ENCODE data around the gene KMT2A.
"Not testable (repeated sequence)": the region's sequence is repeated elsewhere in the genome, so short reads cannot be mapped to it uniquely, and the experiment has no call there.

KMT2A gene

DNA sequence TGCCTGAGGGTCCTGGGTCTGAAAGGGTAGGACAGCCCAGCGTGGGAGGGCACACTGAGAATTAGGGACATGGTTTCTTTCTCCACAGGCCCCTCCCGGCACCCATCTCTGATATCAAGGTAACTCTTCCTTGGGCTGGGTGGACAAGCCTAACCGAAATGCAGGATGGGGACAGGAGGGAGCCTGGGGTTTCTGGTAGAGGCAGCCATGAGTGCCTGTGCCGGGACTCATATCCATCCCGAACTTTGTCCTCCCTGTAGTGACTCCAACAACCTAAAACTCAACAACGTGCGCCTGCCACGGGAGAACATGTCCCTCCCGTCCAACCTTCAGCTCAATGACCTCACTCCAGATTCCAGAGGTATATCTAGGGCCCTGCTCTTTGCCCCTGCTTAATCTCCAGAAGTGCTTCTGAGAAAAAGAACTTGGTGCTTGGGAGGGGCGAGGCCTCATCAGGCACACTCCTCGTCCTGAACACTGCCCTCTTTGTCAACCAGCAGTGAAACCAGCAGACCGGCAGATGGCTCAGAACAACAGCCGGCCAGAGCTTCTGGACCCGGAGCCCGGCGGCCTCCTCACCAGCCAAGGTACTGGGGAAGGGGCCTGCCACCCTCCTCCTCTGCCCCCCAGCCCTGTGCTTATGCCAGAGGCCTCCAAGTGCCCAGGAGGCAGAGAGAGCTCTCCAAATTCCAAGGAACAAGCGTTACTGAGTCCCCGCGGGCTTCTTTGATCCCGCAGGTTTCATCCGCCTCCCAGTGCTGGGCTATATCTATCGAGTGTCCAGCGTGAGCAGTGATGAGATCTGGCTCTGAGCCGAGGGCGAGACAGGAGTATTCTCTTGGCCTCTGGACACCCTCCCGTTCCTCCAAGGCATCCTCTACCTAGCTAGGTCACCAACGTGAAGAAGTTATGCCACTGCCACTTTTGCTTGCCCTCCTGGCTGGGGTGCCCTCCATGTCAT lies 97.8 kb downstream of the KMT2A start:
- no peak for DNase-seq (ENCODE audit: low spot score)

DNA sequence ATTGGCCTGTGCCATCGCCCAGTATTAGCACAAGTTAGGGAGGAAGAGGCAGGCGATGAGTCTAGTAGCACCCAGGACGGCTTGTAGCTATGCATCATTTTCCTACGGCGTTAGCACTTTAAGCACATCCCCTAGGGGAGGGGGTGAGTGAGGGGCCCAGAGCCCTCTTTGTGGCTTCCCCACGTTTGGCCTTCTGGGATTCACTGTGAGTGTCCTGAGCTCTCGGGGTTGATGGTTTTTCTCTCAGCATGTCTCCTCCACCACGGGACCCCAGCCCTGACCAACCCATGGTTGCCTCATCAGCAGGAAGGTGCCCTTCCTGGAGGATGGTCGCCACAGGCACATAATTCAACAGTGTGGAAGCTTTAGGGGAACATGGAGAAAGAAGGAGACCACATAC lies 99.0 kb downstream of the KMT2A start:
- no peak for DNase-seq (ENCODE audit: low spot score)

DNA sequence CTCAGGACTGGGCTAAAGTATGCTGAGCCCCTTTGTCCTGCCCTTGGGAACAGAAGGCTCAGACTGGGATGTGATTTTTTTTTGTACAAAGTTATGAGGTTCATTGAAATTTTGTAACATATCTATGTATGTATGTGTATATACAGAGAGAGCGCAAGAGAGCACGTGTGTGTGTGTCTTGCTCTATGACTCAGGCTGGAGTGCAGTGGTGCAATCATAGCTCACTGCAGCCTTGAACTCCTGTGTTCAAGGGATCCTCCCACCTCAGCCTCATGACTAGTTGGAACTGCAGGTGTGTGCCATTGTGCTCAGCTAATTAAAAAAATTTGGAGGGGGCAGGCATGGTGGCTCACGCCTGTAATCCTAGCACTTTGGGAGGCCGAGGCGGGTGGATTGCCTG lies 100.4 kb downstream of the KMT2A start:
- DNase-seq (ENCODE audit: low spot score), result no peak

DNA sequence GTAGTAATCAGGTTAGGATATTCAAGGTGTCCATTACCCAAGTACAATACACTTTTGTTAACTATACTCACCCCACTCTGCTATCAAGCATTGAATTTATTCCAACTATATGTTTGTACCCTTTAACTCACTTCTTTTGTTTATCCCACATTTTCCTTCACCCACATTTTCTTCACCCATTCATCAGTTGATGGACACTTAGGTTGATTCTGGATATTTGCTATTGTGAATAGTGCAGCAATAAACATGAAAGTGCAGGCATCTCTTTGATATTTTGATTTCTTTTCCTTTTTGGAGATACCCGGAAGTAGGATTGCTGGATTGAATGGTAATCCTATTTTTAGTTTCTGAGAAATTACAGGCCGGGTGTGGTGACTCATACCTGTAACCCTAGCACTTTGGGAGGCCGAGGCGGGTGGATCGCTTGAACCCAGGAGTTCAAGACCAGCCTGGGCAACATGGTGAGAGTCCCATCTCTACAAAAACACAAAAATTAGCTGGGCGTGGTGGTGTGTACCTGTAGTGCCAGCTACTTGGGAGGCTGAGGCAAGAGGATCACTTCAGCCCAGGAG lies 101.2 kb downstream of the KMT2A start:
- DNase-seq (ENCODE audit: low spot score), result no peak

DNA sequence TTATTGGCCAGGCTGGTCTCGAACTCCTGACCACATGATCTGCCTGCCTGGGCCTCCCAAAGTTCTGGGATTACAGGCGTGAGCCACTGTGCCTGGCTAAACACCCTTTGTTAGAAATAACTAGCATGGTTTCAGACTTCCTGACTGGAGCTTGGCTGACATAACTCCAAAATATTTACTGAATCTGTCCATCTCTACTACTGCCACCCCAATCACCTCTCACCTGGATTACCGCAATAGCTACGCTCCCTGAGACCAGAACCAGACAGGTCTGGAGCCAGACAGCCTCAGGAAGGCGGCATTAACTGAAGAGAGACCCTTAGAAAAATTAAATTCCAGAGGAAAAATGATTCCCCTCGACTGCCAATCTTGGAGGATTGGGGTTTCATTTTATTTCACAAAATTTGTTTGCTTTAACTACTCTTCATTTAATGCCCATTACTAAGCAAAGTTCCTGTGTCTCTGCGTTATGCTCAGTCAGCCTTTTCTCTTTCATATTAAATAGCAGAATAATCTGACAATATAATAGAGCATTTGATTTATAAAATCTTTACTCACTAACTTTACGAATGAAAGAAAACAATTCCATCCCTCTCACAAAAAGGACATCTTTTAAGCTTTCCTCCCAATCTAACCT lies 107.8 kb downstream of the KMT2A start:
- no peak for DNase-seq (ENCODE audit: low spot score)

DNA sequence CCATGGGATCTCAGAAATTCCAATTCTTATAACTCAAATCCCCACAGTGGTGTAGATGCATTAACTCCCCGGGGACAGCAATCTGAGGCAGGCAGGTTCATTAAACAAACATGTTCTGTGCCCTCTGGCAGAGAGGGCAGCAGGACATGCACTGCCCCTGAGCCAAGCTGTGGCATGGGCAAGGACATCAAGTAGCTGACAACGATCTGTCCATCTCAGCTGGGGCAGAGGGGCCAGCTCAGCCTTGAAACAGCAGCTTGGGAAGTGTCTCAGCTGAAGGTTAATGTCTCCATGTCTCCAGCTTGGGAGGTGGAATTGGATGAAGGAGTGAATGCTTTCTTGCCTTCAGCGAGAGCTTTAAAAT lies 108.3 kb downstream of the KMT2A start:
- DNase-seq (ENCODE audit: low spot score), result no peak

DNA sequence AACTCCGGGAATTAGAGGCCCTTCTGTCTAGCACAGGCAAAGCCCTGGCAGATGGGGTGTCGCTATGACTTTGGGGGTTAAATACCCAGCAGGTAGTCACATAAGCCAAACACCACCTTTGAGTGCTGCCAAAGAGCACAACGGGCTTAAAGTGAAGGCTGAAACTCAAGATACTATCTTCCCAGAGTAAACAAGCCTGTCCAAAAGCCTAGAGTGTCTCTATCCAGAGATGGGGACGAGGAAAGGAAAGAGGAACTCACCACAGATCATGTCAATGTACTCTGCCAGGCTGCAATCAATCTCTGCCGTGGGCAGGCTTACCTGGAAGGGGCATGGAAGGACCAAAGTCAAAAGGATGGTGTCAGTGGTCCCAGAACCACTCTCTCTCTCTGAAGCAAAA lies 109.2 kb downstream of the KMT2A start:
- DNase-seq (ENCODE audit: low spot score), result no peak

DNA sequence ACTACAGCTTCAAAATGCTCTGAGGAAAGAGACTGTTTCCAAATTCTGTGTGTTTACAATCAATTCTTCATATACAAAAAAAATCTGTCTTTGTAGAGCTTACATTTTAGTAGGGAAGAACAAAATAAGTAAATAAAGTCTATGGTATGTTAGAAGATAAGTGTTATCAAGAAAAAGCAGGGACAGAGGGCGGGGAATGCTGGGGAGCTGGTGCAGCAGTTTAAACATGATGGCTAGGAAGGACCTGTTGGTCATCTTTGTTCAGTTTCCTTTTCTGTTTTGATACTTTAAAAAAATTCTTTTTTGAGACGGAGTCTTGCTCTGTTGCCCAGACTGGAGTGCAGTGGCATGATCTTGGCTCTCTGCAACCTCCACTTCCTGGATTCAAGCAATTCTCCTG lies 110.8 kb downstream of the KMT2A start:
- peak; percentile 22 for DNase-seq (ENCODE audit: low spot score)

DNA sequence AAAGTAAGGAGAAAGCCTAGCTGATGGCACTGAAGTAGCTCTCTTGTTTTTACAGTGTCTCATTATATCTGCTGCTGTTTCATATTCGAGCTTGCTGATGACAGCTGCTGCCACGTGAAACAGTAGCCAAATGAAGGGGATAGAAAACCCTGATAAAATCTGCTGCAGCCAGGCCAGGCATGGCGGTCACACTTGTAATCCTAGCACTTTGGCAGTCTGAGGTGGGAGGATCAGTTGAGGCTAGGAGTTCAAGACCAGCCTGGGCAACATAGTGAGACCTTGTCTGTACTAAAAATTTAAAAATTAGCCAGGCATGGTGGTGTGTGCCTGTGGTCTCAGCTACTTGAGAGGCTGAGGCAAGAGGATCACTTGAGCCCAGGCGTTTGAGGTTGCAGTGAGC lies 116.0 kb downstream of the KMT2A start:
- DNase-seq (ENCODE audit: low spot score), result no peak

DNA sequence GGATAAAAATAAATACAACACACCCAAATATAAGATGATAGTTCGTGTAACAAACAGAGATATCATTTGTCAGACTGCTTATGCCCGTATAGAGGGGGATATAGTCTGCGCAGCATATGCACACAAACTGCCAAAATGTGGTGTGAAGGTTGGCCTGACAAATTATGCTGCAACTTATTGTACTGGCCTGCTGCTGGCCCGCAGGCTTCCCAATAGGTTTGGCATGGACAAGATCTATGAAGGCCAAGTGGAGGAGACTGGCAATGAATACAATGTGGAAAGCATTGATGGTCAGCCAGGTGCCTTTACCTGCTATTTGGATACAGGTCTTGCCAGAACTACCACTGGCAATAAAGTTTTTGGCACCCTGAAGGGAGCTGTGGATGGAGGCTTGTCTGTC lies 124.5 kb downstream of the KMT2A start:
- no peak for DNase-seq (ENCODE audit: low spot score)

DNA sequence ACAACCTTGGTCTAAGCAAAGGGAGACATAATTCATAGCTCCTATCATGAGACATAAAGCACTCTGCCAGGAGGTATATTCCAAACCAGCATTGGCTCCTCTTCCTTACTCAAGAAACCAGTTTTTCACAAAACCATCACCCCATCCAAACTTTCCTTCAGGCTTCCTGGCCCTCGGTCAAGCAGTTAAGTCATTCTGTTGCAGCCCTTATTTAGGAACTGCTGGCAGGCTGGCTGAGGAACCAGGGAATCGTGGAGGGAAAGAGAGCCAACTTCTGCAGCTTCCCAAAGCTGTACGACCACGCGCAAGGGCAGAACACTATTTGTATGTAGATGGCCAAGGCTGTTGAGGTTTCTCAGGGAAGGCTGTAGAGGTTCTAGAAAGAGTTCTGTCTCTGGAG lies 128.8 kb downstream of the KMT2A start:
- no peak for DNase-seq (ENCODE audit: low spot score)

DNA sequence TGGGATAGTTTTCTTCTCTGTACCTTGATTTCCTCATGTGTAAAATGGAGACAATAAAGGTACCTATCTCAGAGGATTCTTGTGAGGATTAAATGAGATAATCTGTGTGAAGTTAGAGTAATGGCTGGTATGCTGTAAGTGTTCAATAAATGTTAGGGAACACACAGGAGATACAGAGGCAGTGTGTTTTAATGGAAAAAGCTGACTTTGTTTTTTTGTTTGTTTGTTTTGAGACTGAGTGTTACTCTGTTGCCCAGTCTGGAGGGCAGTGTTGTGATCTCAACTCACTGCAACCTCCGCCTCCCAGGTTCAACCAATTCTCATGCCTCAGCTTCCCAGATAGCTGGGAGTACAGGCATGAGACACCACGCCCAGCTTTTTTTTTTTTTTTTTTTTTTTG lies 133.4 kb downstream of the KMT2A start:
- DNase-seq (ENCODE audit: low spot score), result no peak

DNA sequence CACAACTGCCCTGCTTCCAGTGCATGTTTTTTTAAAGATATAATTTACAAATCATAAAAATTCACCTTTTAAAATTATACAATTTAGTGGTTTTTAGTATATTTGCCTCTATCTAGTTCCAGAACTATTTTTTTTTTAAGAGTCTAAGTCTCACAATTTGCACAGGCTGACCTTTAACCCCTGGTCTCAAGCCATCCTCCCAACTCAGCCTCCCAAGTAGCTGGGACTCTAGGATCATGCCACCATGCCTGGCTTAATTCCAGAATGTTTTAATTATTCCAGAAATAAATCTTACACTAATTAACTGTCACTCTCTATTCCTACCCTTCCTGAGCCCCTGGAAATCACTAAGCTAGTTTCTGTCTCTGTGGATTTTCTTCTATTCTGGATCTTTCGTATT lies 134.5 kb downstream of the KMT2A start:
- DNase-seq (ENCODE audit: low spot score), result no peak

DNA sequence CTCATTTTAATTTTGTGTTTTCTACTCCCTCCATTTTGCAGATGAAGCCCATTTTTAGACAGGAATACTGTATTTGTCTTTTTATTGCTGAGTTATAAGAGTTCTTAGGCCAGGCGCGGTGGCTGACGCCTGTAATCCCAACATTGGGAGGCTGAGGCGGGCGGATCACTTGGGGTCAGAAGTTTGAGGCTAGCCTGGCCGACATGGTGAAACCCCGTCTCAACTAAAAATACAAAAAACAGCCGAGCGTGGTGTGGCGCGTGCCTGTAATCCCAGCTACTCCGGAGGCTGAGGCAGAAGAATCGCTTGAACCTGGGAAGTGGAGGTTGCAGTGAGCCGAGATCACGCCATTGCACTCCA lies 135.4 kb downstream of the KMT2A start:
- not testable (repeated sequence) for DNase-seq (ENCODE audit: low spot score)

DNA sequence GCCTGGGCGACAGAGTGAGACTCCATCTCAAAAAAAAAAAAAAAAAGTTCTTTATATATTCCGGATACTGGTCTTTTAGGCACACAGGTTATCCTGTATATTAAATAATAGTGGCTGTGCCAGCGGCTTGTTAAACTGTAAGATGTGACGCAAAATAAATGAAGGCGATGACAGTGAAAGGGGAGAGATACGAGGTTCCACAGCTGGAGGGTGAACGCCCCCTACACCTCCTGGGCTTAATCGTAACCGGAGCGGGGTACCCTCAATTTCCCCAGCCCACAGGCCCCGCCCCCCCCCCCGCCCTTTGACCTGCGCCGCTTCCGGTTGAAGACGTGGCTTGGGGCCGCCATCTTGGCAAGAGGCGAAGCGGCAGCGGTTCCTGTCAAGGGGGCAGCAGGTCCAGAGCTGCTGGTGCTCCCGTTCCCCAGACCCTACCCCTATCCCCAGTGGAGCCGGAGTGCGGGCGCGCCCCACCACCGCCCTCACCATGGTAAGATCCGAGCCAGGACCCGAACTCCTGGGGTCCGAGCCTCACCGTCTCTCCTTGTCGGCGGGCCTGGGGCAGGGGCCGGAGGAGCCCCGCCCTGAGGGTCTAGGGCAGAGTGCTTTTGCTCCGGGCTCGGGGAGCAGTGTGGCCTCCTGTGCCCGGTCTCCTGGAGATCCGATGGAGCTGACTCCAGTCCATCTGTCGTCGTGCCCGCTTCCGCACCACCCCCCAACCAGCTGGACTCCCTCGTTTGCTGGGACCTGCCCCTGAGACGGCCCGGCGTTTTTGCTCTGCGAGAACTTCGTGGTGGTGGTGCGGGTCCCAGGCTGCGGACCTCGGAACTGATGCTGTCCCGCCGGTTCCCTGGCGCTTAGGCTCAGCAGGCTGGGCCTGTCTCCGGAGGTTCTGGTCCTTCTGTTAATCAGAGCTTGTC lies 136.0 kb downstream of the KMT2A start, which contains the start of gene ARCN1:
TSS of gene ARCN1 (plus strand) at position 349 of the 920 bp plus-strand sequence. CDS start at position 488, 139 bp downstream.
- peak; percentile 77 for DNase-seq (ENCODE audit: low spot score)

DNA sequence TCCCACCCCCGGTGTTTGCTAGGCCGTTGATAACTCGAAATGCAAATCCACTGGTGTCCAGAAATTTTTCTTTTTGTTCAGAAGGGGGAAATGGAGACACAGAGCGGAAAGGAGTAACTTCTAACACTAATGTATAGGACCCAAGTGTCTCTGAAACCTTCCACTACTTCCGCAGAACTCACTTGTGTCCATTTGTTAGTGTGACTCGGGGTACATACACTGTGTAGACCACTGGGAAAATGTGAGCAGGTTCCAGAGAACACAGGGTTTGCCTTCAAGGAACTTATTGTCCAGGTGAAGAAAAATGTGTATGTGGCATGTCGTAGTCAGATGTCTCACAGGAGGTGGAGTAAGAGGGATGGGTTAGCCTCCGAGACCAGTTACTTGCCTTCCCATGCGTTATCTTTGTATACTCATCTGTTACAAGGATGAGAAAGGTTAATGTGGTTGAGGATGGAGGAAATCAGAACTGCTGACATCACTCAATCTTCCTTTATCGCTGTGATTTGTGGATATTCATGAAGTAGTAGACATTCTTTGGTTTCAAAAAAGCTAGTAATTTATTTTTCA lies 136.8 kb downstream of the KMT2A start:
- peak; percentile 54 for DNase-seq (ENCODE audit: low spot score)

DNA sequence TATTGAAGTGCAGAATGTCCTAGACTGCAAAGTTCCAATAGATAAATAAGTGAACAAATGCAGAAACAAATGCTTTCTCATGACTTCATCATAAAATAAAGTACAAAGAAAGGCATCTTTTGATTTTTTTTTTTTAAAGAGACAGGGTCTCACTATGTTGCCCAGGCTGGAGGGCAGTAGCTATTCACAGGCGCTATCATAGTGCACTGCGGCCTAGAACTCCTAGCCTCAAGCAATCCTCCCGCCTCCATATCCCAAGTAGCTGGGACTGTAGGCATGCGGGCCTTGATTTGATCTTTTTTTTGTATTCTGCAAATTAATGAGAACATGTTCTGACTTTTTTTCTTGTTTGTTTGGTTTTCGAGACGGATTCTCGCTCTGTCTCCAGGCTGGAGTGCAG lies 138.3 kb downstream of the KMT2A start:
- no peak for DNase-seq (ENCODE audit: low spot score)

Data from hematopoietic multipotent progenitor cell treated with erythropoietin and hydrocortisone succinate and interleukin-3 and kit ligand, for 15 days (in vitro differentiated cells).